Measurements from ENCODE around the gene DZIP3.
"Not testable (repeated sequence)": the region's sequence is repeated elsewhere in the genome, so short reads cannot be mapped to it uniquely, and the experiment has no call there.

Gene DZIP3

DNA sequence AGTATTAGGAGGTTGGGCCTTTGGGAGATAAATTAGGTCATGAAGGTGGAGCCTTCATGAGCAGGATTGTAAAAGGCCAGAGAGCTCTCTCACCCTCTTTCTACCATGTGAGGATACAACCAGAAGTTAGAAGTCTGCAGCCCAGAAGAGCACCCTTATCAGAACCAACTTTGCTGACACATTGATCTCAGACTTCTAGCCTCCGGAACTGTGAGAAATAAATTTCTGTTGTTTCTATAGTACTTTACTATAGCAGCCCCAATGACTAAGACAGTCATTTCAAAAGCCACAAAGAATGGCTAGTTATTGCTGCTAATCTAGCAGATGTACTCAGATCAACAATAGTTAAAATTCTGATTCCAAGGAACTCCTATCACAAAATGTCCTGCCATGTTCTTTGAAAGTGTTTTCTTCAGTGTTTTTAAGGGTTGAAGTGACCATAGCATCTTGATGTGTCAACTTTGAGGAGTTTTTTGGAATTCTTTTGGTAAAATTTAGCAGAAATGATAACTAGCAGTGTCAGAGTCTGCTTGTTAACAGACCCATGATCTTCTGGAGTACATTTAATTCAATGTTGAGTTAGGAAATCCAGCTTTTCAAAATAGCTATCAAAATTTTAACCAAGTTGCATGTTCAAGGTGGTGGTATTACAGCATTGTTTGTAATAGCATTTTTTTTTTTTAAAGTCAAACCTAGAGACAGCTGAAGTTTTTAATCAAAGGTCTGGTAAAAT lies 10.3 kb downstream of the DZIP3 start:
- DNase-seq = no peak

DNA sequence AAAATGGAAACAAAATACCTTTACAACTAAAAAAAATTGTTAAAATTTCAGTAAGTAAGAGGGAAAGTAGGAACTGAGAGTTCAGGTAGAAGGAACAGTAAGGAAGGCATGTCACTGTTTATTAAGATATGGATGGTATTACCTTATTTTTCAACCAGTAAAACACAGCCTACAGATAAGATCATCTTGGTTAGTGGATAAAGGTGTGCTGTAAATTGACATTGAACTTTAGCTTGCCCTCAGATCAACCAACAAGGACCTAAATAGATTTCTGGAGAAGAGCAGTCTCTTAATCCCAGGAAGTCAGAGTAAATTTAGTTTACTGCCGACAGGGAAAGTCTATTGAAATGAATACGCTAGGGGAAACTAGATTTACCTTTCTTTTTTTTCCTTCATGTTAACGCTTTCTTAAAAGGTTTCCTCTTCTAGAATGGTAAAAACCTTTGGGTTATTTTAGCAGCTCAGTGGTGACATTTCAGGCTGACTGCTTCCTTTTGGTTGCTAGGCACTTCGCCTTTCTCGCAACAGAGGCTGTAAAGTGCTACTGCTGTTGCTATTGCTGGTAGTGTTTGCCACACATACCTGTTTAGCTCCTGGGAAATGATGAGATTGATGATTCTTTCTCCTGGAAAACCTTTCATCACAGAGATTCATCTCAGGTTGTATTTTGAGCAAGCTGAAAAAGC lies 12.9 kb downstream of the DZIP3 start:
- DNase-seq = no peak

DNA sequence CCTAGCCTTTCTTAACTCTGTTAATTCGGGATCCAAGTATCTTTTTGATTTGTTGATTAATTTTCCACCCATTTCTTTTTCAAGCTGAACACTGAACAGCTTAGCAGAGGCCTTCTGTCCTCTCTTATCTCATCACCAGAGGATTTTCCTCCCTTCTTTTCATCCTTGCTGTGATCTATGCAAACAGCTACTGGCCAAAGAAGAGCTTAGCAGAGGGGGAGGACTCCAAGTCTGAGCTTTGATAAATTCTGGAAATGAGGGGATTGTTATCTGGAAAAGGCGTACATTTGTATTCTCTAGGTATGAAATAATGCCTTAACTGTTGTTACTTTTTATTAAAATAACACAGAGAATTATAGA lies 13.4 kb downstream of the DZIP3 start:
- no peak for DNase-seq

DNA sequence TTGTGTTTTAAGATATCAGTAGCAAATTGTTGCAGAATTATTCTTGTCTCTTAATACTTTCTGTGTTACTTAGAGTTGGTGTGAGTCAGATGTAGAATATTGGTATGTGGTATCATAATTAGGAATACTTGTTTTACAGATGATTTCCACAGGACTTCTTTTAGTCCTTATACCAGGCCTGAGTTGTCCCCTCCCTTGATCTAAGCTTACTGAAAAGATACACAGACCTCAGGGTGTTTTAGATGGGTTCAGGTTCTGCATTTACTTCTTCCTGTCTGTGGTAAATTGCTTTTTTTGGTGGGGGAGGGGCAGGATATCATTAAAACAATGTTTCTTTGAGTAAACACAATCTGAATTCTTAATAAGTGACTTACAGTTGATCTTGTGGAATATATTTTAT lies 14.2 kb downstream of the DZIP3 start:
- DNase-seq = no peak

DNA sequence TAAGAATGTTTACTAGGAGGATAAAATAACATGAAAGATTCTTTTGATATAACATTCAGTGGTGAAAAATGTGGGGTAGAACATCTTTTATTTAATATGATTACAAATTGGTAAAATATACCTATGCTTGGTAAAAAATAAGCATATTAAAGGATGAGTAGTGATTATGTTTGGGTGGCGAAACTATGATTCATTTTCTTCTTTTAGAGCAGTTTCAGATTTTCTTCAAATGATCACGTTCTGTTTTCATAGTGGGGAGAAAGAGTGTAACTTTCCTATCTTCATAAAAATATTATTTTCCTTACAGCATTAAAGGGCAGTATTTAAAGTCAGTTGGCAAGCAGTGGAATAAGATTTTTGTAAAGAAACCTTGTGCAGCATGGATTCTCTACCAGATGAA lies 15.5 kb downstream of the DZIP3 start:
- DNase-seq = no peak

DNA sequence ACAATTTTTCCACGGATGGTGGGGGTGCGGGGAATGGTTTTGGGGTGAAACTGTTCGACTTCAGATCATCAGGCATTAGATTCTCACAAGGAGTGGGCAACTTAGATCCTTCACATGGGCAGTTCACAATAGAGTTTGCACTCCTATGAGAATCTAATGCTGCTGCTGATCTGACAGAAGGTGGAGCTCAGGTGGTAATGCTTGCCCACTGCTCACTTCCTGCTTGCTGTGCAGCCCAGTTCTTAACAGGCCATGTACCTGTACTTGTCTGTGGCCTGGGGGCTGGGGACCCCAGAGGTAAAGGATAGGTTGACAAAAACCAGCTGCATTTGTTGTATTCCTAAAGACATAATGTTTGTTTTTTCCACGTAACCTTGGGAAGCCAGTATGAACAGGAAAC lies 16.0 kb downstream of the DZIP3 start:
- no peak for DNase-seq

DNA sequence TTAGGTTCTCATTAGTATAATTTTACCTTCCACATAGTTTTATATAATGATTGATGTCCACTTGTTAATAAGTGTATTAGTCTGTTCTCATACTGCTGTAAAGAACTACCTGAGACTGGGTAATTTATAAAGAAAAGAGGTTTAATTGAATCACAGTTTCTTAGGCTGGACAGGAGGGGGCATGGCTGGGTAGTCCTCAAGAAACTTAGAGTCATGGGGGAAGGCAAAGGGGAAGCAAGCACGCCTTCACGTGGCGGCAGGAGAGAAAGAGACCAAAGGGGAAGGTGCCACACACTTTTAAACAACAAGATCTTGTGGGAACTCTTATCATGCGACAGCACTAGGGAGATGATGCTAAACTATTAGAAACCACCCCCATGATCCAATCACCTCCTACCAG lies 19.2 kb downstream of the DZIP3 start:
- DNase-seq = no peak

DNA sequence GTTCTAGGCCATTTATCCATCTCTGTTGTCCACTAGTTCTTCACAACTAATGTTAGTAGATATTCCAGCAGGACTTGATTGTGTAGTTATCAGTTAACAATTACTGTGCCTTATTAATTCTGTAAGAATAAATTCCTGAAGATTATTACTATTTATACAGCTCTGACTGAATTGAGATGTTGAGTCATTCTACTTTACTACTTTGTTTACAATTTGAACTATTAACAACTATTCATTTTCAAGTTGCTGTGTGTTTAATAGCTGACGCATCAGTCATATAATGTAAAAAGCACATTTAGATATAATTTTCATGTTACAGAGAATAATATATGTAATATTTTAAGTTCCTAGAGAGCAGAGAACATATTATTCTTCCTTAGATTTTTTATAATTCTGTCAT lies 21.1 kb downstream of the DZIP3 start:
- DNase-seq = no peak

DNA sequence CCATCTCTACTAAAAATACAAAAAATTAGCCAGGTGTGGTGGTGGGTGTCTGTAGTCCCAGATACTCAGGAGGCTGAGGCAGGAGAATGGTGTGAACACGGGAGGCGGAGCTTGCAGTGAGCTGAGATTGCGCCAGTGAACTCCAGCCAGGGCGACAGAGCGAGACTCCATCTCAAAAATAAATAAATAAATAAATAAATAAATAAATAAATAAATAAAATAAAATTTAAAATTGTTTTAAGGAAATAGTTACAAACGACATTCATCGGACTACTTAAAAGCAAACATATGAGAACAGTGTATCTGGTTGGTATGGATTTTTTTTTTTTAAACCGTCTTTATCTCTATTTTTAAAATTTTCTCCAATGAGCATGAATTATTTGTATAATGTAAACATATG lies 26.6 kb downstream of the DZIP3 start:
- DNase-seq = not testable (repeated sequence)

DNA sequence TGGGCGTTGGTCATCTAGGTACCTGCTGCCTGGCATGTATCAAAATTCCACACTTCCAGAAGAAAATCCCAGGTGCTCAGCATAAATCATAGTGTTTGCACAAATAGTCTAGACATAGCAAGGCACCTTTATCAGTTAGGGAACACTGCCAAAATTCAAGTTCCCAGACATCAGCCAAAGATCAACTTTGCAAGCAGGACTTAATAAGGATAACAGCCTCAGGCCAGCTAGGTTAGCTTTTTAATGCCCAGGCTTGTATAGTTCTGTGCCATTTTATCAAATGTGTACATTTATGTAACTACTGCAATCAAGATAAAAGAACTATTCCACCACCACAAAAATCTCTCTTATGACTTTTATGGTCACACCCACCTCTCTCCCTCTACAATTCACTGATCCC lies 30.7 kb downstream of the DZIP3 start:
- DNase-seq = no peak

DNA sequence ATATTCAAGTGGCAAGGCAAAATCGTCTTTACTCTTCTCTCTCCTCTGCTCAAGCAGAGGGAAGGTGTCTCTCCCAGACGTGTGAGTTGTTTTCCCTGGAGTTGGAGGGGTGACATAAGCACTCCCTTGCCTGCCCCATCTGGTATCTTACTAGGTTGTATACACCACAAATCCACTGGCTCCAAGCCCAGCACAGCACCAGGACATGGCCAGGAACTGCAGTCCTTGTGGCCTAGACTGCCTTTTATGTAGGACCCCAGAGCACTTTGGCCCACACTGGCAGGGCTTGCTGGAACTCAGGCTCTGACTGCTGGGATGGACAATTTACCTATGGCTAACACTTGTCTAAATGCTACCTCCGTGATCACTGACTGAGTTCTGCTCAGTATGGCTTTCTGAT lies 34.0 kb downstream of the DZIP3 start:
- DNase-seq = no peak

DNA sequence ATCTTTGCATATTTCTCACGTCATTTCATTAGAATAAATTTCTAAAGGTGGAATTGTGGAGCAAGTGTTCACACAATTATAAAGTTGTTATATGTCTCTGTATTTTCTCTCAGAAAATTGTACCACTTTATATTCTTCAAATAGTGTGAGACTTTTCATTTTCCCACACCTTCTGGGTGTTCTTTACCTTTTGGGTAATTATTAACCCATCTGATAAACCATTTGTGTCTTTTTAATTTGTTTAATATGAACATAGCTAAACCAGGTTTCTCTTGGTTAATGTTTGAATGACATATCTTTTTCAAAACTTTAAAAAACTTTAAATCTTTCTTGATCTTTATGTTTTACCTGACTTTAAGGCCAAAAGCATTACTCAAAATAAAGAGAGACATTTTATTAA lies 40.5 kb downstream of the DZIP3 start:
- DNase-seq = no peak

DNA sequence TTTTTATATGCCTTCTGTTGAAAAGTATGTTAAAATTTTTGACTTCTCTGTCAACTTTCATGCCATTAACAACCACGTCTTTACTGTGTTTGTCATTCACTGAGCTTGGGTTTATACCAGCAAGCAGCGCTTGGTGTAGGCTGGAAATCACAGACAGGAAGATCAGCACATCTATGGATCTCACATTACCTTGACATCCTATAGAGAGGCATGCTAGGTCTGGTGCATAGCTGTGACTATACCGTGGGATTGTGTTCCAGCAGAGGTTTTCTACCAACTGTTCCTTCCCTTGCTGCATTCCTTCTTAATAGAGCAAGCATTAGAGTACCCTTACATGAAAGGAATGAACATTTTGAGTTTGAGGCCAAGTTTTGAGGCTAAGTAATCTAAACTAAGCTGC lies 53.0 kb downstream of the DZIP3 start:
- no peak for DNase-seq

DNA sequence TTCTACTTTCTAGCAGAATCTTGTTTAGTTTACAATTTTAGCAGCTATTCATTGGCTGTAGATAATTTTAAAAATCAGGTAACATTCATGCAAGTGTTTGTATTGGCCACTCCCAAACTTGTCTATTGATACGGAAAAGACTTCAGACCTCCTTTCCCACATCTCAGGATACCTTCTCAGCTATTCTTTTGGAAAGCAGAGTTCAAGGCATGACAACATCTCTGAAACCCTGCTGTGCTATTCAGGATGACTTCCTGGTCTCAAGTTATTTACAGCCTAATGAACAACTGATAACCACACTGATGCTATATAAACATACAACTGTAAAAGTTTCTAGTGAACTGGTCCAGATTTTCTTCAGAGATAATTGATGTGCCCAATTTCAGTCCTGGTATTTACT lies 55.8 kb downstream of the DZIP3 start:
- DNase-seq = no peak

DNA sequence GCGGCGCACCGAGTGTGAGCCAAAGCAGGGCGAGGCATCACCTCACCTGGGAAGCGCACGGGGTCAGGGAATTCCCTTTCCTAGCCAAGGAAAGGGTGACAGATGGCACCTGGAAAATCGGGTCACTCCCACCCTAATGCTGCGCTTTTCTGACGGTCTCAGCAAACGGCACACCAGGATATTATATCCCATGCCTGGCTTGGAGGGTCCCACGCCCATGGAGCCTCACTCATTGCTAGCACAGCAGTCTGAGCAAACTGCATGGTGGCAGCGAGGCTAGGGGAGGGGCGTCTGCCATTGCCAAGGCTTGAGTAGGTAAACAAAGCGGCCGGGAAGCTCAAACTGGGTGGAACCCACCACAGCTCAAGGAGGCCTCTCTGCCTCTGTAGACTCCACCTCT lies 66.1 kb downstream of the DZIP3 start:
- DNase-seq = not testable (repeated sequence)

DNA sequence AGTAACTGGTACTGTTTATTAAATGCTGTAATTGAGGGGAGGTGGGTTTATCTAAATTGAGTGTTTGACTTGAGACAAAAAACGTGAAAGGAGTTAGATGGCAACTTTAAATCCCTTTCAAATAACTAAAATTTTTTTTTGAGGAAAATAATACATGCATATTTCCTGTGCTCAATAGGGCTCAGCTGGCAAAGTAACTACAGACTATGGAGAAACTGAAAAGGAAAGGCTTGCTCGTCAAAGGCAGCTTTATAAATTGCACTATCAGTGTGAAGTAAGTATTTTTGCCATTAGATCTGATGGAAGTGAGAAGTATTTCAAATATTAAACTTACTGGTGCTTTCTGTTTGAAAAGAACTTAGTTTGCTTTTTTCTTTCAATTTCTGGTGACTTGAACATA lies 72.2 kb downstream of the DZIP3 start:
- no peak for DNase-seq

DNA sequence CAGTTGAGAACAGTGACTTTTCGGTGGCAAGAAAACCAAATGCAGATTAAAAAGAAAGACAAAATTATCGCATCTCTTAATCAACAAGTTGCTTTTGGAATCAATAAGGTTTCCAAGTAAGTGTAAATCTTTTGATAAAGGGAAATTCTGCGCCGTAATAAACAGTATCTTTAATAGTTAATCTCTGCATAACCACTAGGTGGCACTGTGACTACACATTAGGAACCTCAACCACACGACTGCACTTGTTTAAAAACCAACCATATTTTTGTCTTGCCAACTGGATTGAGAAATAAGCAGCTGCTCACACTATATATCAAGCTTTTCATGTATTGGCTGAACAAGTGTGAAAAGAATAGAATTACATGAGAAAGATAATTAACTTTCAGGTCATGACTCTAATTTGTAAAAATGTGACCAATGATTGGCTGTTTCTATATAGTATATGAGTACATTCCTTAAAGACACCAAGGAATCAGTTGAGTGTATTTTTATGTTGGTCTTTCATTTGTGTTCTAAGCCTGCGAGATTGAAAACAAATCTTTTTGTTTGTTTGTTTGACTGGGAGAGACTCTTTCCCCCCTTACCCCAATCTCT lies 72.7 kb downstream of the DZIP3 start:
- DNase-seq = peak; percentile 13

DNA sequence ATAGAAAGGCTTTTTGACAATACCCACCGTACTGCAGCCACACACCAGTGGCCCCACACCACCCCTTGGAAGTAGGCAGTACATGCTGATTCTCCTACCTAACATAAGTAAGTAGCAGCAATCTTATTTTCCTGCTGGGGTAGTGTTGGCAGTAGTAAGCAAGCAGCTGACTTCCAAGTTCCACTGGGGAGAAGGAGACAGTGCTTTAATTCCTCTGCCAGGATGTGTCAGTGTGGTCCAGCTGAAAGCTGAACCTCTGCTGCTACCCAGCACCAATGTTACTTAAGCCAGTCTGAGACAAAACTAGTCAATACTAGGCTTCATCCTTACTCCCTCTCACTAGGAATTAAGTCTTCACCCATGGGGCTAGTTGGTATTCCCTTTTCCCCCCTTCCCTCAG lies 74.7 kb downstream of the DZIP3 start:
- no peak for DNase-seq

DNA sequence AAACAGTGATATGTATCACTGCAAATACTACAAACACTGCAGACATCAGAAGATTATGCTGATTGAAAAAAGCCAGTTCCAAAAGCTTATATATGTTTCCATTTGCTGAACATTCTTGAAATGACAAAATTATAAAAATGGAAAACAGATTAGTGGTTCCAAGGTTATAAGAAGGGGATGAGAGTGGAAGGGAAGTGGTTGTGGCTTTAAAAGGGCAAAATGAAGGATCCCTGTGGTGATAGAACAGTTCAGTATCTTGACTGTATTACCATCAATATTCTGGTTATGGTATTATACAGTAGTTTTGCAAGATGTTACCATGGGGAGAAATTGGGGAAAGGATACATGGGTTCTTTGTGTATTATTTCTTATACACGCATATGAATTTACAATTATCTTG lies 77.8 kb downstream of the DZIP3 start:
- DNase-seq = no peak

DNA sequence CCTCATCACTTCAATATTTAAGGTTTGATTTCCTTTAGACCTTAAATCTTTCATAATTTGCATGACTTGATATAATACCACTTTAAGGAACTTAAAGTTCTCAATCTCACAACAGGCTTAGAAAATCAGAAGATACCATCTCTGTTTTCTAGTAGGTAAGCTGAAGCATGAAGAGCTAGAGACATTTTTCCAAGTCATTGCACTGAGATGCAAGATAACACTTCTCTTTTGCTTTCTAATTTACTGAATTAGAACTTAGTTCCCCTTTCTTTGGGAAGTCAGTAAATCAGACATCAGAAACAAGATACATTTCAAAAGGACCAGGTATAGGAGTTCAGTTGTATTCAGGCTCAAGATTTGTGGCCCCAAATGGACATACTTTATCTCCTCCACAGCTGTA lies 79.7 kb downstream of the DZIP3 start:
- DNase-seq = no peak

DNA sequence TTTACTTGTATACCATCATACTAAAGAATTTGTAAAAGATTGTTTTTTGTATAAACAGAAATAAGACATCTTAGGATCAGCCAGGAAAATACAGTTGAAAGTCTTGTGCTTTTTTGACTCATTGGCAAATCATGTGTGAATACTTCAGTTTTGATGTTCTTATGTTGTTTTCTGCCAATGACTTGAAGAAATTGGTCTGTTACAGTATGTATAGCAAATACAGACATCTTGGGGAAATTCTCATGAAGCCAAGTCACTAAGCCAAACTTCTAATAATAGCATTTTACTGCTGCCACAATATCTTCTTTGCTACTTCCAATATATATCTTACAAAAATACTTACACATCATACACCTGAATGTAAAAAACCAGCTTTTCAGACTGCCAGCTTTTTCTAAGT lies 83.2 kb downstream of the DZIP3 start:
- DNase-seq = no peak

DNA sequence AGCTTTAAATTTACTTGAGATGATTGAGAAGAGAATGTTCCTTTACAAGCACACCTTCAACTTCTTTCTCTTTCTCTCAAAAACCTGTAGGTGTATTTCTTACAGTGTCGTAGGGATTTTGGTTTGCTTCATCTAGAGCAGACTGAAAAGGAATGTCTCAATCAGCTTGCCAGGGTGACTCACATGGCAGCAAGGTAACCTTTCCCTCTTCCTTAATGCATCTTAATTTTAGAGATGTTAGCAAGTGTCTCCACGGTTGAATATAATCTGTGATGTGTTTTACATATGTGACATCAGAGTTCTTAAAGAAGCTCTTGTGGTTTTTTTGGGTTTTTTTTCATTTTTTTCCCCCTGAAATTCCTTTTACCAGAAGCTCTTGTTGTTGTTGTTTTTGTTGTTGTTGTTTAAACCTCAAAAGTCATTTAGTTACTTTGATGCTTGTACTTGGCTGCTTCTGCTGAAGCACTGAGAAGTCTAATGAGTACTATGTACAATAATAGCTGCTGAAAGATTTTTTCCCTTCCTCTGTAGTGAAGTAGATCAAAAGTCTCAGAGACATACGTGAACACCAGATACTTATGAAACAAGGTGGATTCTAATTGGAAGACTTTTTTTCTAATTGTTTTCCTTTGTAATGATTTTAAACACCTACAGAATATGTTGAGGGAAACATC lies 84.6 kb downstream of the DZIP3 start:
- no peak for DNase-seq

DNA sequence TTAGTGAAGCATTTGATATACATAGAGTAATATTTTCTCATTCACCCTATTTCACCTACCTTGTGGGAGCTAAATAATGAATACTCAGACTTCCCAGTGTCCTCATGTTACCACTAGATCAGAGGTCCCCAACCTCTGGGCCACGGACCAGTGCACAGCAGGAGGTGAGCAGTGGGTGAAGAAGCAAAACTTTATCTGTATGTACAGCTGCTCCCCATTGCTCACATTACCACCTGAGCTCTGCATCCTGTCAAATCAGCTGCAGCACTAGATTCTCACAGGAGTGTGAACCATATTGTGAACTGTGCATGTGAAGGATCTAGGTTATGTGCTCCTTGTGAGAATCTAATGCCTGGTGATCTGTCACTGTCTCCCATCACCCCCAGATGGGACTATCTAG lies 88.3 kb downstream of the DZIP3 start:
- DNase-seq = no peak

DNA sequence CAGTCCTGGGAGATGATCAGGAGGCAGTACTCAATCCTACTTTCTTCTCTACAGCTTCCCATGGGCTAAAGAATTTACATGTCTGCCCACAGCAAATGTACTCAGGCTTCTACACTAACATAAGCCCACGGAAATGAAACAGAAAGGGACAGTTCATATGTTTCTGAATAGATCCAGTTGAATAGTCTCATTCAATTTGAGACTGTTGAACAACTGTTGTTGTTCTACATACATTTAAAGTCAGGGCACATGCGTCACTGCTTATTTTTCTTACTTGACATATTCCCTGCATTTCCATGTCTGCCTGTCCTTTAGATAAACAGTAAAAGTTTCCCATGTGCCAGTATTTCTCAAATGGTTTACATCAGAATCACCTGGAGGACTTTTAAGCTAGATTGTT lies 102.8 kb downstream of the DZIP3 start:
- not testable (repeated sequence) for DNase-seq
